HEK293 (cell line): ENCODE results near the gene GRIK4.
A peak's percentile ranks its signal among the peaks of the same experiment; 100 is the strongest.

Experiments
- CTCF ChIA-PET: fragments of 350-600 bp; formaldehyde crosslinking; extraction: SDS; loops from one replicate; lab custom pipeline; 2021; ENCODE audit warnings: antibody characterized with exemption; lab: Yijun Ruan, JAX
- POLR2A ChIA-PET: fragments of 300-600 bp; formaldehyde crosslinking; extraction: SDS; loops from one replicate; lab custom pipeline; 2020; ENCODE audit warnings: antibody characterized with exemption, inconsistent platforms; lab: Yijun Ruan, JAX
- H3K27ac ChIP-seq: fragments of 200-500 bp; sonication (Bioruptor generic); 2 replicates; pipeline ENCODE4 v1.5.1; 2014; ENCODE audit warnings: low read depth, low read length, control low read depth, inconsistent platforms; ENCODE audit errors: extremely low read depth
- H3K36me3 ChIP-seq, 2 experiments: fragments of 200-500 bp in 1 of 2; sonication (Bioruptor generic) in 1 of 2; 1 replicate in 1 of 2; 2 replicates in 1 of 2; pipeline ENCODE4 v1.5.1; 2014 to 2017; ENCODE audit warnings: inconsistent platforms in 2 of 2, low read length in 2 of 2; ENCODE audit not compliant: control insufficient read depth in 2 of 2, insufficient read depth in 1 of 2
- H3K4me1 ChIP-seq: fragments of 200-500 bp; sonication (Bioruptor generic); 2 replicates; pipeline ENCODE4 v1.5.1; 2014; ENCODE audit warnings: mild to moderate bottlenecking, low read length, inconsistent platforms; ENCODE audit not compliant: control insufficient read depth, insufficient read depth
- H3K4me3 ChIP-seq: 2 replicates; pipeline ENCODE4 v1.5.1; 2011; ENCODE audit warnings: low read depth, mild to moderate bottlenecking, control low read depth, low read length, moderate library complexity
- H3K9me3 ChIP-seq: fragments of 200-500 bp; sonication (Bioruptor generic); 2 replicates; pipeline ENCODE4 v1.5.1; 2014; ENCODE audit warnings: low read depth, low read length, inconsistent platforms; ENCODE audit not compliant: control insufficient read depth, insufficient read depth
- RBAK ChIP-seq: fragments of 450-650 bp; formaldehyde crosslinking; IDR thresholded peaks from 2 replicates; pipeline ENCODE4 v1.5.1; 2016; ENCODE audit warnings: missing biosample characterization, missing genetic modification characterization
- REPIN1 ChIP-seq: fragments of 450-650 bp; formaldehyde crosslinking; IDR thresholded peaks from 2 replicates; pipeline ENCODE4 v1.5.1; 2017; ENCODE audit warnings: missing biosample characterization, missing genetic modification characterization, low read depth
- SETDB1 ChIP-seq: IDR thresholded peaks from one replicate; pipeline ENCODE4 v1.6.1; 2017; ENCODE audit warnings: mild to moderate bottlenecking, low read length, moderate library complexity, mixed read lengths; ENCODE audit not compliant: insufficient read length
- ZNF10 ChIP-seq: fragments of 450-650 bp; formaldehyde crosslinking; IDR thresholded peaks from 2 replicates; pipeline ENCODE4 v1.5.1; 2017; ENCODE audit warnings: missing biosample characterization, missing genetic modification characterization
- ZNF37A ChIP-seq: fragments of 450-650 bp; IDR thresholded peaks from 2 replicates; pipeline ENCODE4 v1.5.1; 2018; ENCODE audit warnings: missing biosample characterization, missing genetic modification characterization
- ZNF433 ChIP-seq: fragments of 450-650 bp; formaldehyde crosslinking; IDR thresholded peaks from 2 replicates; pipeline ENCODE4 v1.5.1; 2016; ENCODE audit warnings: missing biosample characterization, missing genetic modification characterization, low read depth
- ZNF621 ChIP-seq: fragments of 450-650 bp; formaldehyde crosslinking; IDR thresholded peaks from 2 replicates; pipeline ENCODE4 v1.5.1; 2017; ENCODE audit warnings: missing biosample characterization, missing genetic modification characterization
- ZNF624 ChIP-seq: fragments of 450-650 bp; formaldehyde crosslinking; IDR thresholded peaks from 2 replicates; pipeline ENCODE4 v1.5.1; 2017; ENCODE audit warnings: missing biosample characterization, missing genetic modification characterization
- ZNF654 ChIP-seq: fragments of 450-650 bp; formaldehyde crosslinking; IDR thresholded peaks from 2 replicates; pipeline ENCODE4 v1.5.1; 2016; ENCODE audit warnings: low read depth, missing biosample characterization, missing genetic modification characterization
- ZNF707 ChIP-seq: fragments of 450-650 bp; formaldehyde crosslinking; IDR thresholded peaks from 2 replicates; pipeline ENCODE4 v1.5.1; 2016; ENCODE audit warnings: missing biosample characterization, missing genetic modification characterization
- TF ChIP-seq, protein P1 (sequence below): fragments of 450-650 bp; formaldehyde crosslinking; IDR thresholded peaks from 2 replicates; pipeline ENCODE4 v1.5.1; 2016; ENCODE audit warnings: missing biosample characterization, missing genetic modification characterization, low read depth
- TF ChIP-seq, protein P2 (sequence below): fragments of 450-650 bp; formaldehyde crosslinking; IDR thresholded peaks from 2 replicates; pipeline ENCODE4 v1.5.1; 2016; ENCODE audit warnings: missing biosample characterization, missing genetic modification characterization
- TF ChIP-seq, protein P3 (sequence below): fragments of 450-650 bp; formaldehyde crosslinking; IDR thresholded peaks from 2 replicates; pipeline ENCODE4 v1.5.1; 2016; ENCODE audit warnings: missing biosample characterization, missing genetic modification characterization
- TF ChIP-seq, protein P4 (sequence below): fragments of 450-650 bp; formaldehyde crosslinking; IDR thresholded peaks from 2 replicates; pipeline ENCODE4 v1.5.1; 2017; ENCODE audit warnings: missing biosample characterization, missing genetic modification characterization
- TF ChIP-seq, protein P5 (sequence below): fragments of 450-650 bp; formaldehyde crosslinking; IDR thresholded peaks from 2 replicates; pipeline ENCODE4 v1.5.1; 2016; ENCODE audit warnings: missing biosample characterization, missing genetic modification characterization
- TF ChIP-seq, protein P6 (sequence below): fragments of 450-650 bp; formaldehyde crosslinking; IDR thresholded peaks from 2 replicates; pipeline ENCODE4 v1.5.1; 2016; ENCODE audit warnings: missing biosample characterization, missing genetic modification characterization

Gene GRIK4

DNA sequence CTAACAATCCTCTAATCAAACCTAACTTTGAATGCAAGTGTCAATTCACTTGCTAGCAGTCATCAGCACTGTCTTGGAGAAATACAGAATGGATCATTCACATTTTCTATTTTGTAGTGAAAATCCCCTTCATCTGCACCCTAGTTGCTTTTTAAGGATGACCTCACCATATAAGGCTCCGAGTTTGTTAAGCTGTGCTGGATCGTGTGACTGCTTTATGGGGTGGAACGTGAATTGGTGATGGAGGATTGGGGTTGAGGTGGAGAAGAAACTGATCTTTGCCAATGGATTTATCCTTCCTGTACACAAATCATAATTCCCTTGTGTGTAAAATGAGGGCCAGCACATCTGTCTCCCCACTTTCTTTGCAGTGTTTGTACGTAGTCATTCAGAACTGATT is 426.7 kb downstream of the GRIK4 start:
- Histone ChIP-seq H3K4me1 (no peaks in the 10 kb centered on the region), H3K36me3 (no peaks in the 10 kb centered on the region)
- POLR2A ChIA-PET, result no interaction called here
- TF ChIP-seq, protein P1, sequence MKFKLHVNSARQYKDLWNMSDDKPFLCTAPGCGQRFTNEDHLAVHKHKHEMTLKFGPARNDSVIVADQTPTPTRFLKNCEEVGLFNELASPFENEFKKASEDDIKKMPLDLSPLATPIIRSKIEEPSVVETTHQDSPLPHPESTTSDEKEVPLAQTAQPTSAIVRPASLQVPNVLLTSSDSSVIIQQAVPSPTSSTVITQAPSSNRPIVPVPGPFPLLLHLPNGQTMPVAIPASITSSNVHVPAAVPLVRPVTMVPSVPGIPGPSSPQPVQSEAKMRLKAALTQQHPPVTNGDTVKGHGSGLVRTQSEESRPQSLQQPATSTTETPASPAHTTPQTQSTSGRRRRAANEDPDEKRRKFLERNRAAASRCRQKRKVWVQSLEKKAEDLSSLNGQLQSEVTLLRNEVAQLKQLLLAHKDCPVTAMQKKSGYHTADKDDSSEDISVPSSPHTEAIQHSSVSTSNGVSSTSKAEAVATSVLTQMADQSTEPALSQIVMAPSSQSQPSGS, result 0 out of 2 replicates have a peak, but pooled peaks have one; percentile 6
- TF ChIP-seq RBAK (tag by site-specific recombination), result no peak
- TF ChIP-seq, protein P2, sequence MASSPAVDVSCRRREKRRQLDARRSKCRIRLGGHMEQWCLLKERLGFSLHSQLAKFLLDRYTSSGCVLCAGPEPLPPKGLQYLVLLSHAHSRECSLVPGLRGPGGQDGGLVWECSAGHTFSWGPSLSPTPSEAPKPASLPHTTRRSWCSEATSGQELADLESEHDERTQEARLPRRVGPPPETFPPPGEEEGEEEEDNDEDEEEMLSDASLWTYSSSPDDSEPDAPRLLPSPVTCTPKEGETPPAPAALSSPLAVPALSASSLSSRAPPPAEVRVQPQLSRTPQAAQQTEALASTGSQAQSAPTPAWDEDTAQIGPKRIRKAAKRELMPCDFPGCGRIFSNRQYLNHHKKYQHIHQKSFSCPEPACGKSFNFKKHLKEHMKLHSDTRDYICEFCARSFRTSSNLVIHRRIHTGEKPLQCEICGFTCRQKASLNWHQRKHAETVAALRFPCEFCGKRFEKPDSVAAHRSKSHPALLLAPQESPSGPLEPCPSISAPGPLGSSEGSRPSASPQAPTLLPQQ, result no peak
- no peak for TF ChIP-seq ZNF707
- TF ChIP-seq, all 188 proteins: peak for 1
- no peak overlapping the region for H3K4me3 ChIP-seq
- CTCF ChIA-PET, result interaction anchor here (0.9 to 1.8 kb wide), 2 partner anchors 8 to 255 kb away, joined by 3 to 4 read pairs; no protein-coding TSS in a partner anchor
- no peaks in the 10 kb centered on the region for H3K9me3 ChIP-seq
- no peak overlapping the region for H3K27ac ChIP-seq

DNA sequence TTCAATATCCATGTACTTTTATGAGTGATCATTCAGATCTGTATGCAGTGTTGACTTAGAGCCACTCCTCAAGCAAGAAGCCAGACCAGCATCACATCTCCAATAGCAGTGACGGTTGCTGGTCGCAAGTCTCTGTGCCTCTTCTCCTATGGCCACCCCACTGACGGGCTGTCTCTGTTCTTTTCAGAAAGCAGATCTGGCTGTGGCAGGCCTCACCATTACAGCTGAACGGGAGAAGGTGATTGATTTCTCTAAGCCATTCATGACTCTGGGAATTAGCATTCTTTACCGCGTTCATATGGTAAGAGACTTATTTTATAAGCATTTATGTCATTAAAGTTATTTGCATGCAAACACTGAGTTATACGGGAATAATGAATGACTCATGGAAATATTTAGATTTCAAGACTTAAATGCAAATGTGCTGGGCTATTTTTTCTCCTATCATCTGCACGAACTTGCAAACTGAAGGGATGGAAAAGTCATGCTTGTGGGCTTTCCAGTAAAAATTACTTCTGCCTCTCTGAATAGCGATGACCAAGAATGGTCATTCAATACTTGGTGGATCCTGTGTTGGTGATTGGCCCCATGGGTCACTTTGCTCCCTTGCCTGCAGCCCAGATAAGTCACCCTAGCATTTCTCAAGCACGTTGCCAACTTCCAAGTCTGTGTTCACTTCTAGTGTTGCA is 428.8 kb downstream of the GRIK4 start:
- no peak overlapping the region for H3K4me3 ChIP-seq
- TF ChIP-seq, protein P3, sequence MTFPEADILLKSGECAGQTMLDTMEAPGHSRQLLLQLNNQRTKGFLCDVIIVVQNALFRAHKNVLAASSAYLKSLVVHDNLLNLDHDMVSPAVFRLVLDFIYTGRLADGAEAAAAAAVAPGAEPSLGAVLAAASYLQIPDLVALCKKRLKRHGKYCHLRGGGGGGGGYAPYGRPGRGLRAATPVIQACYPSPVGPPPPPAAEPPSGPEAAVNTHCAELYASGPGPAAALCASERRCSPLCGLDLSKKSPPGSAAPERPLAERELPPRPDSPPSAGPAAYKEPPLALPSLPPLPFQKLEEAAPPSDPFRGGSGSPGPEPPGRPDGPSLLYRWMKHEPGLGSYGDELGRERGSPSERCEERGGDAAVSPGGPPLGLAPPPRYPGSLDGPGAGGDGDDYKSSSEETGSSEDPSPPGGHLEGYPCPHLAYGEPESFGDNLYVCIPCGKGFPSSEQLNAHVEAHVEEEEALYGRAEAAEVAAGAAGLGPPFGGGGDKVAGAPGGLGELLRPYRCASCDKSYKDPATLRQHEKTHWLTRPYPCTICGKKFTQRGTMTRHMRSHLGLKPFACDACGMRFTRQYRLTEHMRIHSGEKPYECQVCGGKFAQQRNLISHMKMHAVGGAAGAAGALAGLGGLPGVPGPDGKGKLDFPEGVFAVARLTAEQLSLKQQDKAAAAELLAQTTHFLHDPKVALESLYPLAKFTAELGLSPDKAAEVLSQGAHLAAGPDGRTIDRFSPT (tag by site-specific recombination), result no peak
- TF ChIP-seq ZNF624 (tag by site-specific recombination) (no peak), ZNF654 (tag by site-specific recombination) (no peak), ZNF37A (tag by site-specific recombination) (no peak), ZNF10 (tag by site-specific recombination) (no peak), REPIN1 (no peak), SETDB1 (no peak), ZNF621 (no peak), ZNF433 (no peak)
- TF ChIP-seq, protein P4, sequence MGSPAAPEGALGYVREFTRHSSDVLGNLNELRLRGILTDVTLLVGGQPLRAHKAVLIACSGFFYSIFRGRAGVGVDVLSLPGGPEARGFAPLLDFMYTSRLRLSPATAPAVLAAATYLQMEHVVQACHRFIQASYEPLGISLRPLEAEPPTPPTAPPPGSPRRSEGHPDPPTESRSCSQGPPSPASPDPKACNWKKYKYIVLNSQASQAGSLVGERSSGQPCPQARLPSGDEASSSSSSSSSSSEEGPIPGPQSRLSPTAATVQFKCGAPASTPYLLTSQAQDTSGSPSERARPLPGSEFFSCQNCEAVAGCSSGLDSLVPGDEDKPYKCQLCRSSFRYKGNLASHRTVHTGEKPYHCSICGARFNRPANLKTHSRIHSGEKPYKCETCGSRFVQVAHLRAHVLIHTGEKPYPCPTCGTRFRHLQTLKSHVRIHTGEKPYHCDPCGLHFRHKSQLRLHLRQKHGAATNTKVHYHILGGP, result no peak
- TF ChIP-seq, protein P5, sequence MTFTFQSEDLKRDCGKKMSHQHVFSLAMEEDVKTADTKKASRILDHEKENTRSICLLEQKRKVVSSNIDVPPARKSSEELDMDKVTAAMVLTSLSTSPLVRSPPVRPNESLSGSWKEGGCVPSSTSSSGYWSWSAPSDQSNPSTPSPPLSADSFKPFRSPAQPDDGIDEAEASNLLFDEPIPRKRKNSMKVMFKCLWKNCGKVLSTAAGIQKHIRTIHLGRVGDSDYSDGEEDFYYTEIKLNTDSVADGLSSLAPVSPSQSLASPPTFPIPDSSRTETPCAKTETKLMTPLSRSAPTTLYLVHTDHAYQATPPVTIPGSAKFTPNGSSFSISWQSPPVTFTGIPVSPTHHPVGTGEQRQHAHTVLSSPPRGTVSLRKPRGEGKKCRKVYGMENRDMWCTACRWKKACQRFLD, result no peak
- TF ChIP-seq, protein P6, sequence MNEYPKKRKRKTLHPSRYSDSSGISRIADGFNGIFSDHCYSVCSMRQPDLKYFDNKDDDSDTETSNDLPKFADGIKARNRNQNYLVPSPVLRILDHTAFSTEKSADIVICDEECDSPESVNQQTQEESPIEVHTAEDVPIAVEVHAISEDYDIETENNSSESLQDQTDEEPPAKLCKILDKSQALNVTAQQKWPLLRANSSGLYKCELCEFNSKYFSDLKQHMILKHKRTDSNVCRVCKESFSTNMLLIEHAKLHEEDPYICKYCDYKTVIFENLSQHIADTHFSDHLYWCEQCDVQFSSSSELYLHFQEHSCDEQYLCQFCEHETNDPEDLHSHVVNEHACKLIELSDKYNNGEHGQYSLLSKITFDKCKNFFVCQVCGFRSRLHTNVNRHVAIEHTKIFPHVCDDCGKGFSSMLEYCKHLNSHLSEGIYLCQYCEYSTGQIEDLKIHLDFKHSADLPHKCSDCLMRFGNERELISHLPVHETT, result no peak
- TF ChIP-seq, all 188 proteins: peak for 0
- ChIA-PET CTCF (interaction anchor here (0.5 kb wide), 1 partner anchor 12 kb away, joined by 3 read pairs; no protein-coding TSS in a partner anchor), POLR2A (no interaction called here)
- Histone ChIP-seq H3K36me3 (no peaks in the 10 kb centered on the region), H3K9me3 (no peaks in the 10 kb centered on the region), H3K27ac (no peak overlapping the region), H3K4me1 (no peaks in the 10 kb centered on the region)
